Neural progenitor cell (in vitro differentiated cells): ENCODE data around the gene PIAS1. TPM values are rescaled to one million over a fixed set of nuclear protein-coding genes. Genes with fewer than 3 reads are reported as not detected.

ENCODE experiments used
- DNase-seq: peaks from one replicate; pipeline ENCODE4 v3.0.0-alpha.2; 2016; ENCODE audit warnings: low spot score
- H2AFZ ChIP-seq: fragments of 200-600 bp; sonication (generic); replicated peaks from 2 replicates; pipeline ENCODE4 v1.6.1; 2016; ENCODE audit warnings: antibody characterized with exemption
- H3F3A ChIP-seq: fragments of 200-600 bp; sonication (generic); 2 replicates; pipeline ENCODE4 v1.6.1; 2016; ENCODE audit warnings: antibody characterized with exemption, low read depth
- H3K27ac ChIP-seq: fragments of 200-600 bp; sonication (generic); 2 replicates; pipeline ENCODE4 v1.5.1; 2016; ENCODE audit warnings: mild to moderate bottlenecking
- H3K27me3 ChIP-seq: fragments of 200-600 bp; sonication (generic); 2 replicates; pipeline ENCODE4 v1.6.1; 2016; ENCODE audit warnings: mild to moderate bottlenecking, moderate library complexity
- H3K36me3 ChIP-seq: fragments of 200-600 bp; sonication (generic); 2 replicates; pipeline ENCODE4 v1.5.1; 2016
- H3K4me1 ChIP-seq: fragments of 200-600 bp; sonication (generic); 2 replicates; pipeline ENCODE4 v1.6.1; 2016; ENCODE audit warnings: mixed run types
- H3K4me2 ChIP-seq: fragments of 200-600 bp; sonication (generic); 2 replicates; pipeline ENCODE4 v1.6.1; 2016
- H3K4me3 ChIP-seq: fragments of 200-600 bp; sonication (generic); 2 replicates; pipeline ENCODE4 v1.5.1; 2016
- H3K79me2 ChIP-seq: fragments of 200-600 bp; sonication (generic); 2 replicates; pipeline ENCODE4 v1.6.1; 2016; ENCODE audit warnings: low read depth
- H3K9ac ChIP-seq: fragments of 200-600 bp; sonication (generic); 2 replicates; pipeline ENCODE4 v1.6.1; 2016
- H3K9me3 ChIP-seq: fragments of 200-600 bp; sonication (generic); 2 replicates; pipeline ENCODE4 v1.5.1; 2016; ENCODE audit warnings: low read depth
- H4K20me1 ChIP-seq: fragments of 200-600 bp; sonication (generic); 2 replicates; pipeline ENCODE4 v1.6.1; 2016; ENCODE audit warnings: low read depth
- H3K27ac Mint-ChIP-seq: 3 replicates; pipeline ENCODE4 v1.8.0; 2021; ENCODE audit warnings: mixed read lengths
- H3K27me3 Mint-ChIP-seq: 2 replicates; pipeline ENCODE4 v1.8.0; 2022; ENCODE audit warnings: low read depth, mild to moderate bottlenecking, inconsistent platforms, moderate library complexity, mixed read lengths; ENCODE audit not compliant: insufficient read depth
- H3K36me3 Mint-ChIP-seq: 3 replicates; pipeline ENCODE4 v1.8.0; 2021; ENCODE audit warnings: mixed read lengths
- H3K4me1 Mint-ChIP-seq: 3 replicates; pipeline ENCODE4 v1.8.0; 2021; ENCODE audit warnings: mixed read lengths
- H3K4me3 Mint-ChIP-seq: 3 replicates; pipeline ENCODE4 v1.8.0; 2021; ENCODE audit warnings: mild to moderate bottlenecking, moderate library complexity, mixed read lengths
- H3K9me3 Mint-ChIP-seq: 3 replicates; pipeline ENCODE4 v1.8.0; 2020; ENCODE audit warnings: mixed read lengths
- EZH2 ChIP-seq: fragments of 200-600 bp; sonication (generic); IDR thresholded peaks from 2 replicates; pipeline ENCODE4 v1.6.1; 2017; ENCODE audit warnings: antibody characterized with exemption, mild to moderate bottlenecking, moderate library complexity
- EZH2phosphoT487 ChIP-seq: fragments of 200-600 bp; sonication (generic); IDR thresholded peaks from 2 replicates; pipeline ENCODE4 v1.6.1; 2017; ENCODE audit warnings: antibody characterized with exemption
- total RNA-seq: library from RNA; depleted of rRNA; stranded (reverse); fragments of >200 nt; gene quantifications from 2 replicates; pipeline ENCODE4 v1.2.3, GENCODE V29; 2015; ENCODE audit warnings: low replicate concordance
- TF ChIP-seq, protein P1 (sequence below): fragments of 200-600 bp; sonication (generic); IDR thresholded peaks from 2 replicates; pipeline ENCODE4 v1.5.1; 2017; ENCODE audit warnings: antibody characterized with exemption, mild to moderate bottlenecking

Gene PIAS1
- total RNA-seq, 1 donor from 2014 or later, result 34.6 TPM

GRCh38 chr15:68218331-68218730, 164.2 kb downstream of the PIAS1 start:
- Mint-ChIP-seq H3K9me3 (peaks cover 7% of the 10 kb centered on the region), H3K36me3 (peaks cover 28% of the 10 kb centered on the region), H3K27ac (no peak overlapping the region), H3K27me3 (peaks cover 2% of the 10 kb centered on the region), H3K4me1 (peaks cover 3% of the 10 kb centered on the region), H3K4me3 (no peak overlapping the region)
- Histone ChIP-seq H3K27ac (no peak overlapping the region), H3K4me1 (no peaks in the 10 kb centered on the region), H4K20me1 (peaks cover 7% of the 10 kb centered on the region), H3K9me3 (no peaks in the 10 kb centered on the region), H3F3A (no peaks in the 10 kb centered on the region), H3K4me2 (no peak overlapping the region), H3K36me3 (no peaks in the 10 kb centered on the region), H3K27me3 (no peaks in the 10 kb centered on the region), H2AFZ (no peak overlapping the region), H3K4me3 (no peak overlapping the region), H3K9ac (no peak overlapping the region), H3K79me2 (peaks cover 70% of the 10 kb centered on the region)
- no peak for DNase-seq
- TF ChIP-seq EZH2 (no peak), EZH2phosphoT487 (no peak)
- TF ChIP-seq, protein P1, sequence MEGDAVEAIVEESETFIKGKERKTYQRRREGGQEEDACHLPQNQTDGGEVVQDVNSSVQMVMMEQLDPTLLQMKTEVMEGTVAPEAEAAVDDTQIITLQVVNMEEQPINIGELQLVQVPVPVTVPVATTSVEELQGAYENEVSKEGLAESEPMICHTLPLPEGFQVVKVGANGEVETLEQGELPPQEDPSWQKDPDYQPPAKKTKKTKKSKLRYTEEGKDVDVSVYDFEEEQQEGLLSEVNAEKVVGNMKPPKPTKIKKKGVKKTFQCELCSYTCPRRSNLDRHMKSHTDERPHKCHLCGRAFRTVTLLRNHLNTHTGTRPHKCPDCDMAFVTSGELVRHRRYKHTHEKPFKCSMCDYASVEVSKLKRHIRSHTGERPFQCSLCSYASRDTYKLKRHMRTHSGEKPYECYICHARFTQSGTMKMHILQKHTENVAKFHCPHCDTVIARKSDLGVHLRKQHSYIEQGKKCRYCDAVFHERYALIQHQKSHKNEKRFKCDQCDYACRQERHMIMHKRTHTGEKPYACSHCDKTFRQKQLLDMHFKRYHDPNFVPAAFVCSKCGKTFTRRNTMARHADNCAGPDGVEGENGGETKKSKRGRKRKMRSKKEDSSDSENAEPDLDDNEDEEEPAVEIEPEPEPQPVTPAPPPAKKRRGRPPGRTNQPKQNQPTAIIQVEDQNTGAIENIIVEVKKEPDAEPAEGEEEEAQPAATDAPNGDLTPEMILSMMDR, result no peak

DNA sequence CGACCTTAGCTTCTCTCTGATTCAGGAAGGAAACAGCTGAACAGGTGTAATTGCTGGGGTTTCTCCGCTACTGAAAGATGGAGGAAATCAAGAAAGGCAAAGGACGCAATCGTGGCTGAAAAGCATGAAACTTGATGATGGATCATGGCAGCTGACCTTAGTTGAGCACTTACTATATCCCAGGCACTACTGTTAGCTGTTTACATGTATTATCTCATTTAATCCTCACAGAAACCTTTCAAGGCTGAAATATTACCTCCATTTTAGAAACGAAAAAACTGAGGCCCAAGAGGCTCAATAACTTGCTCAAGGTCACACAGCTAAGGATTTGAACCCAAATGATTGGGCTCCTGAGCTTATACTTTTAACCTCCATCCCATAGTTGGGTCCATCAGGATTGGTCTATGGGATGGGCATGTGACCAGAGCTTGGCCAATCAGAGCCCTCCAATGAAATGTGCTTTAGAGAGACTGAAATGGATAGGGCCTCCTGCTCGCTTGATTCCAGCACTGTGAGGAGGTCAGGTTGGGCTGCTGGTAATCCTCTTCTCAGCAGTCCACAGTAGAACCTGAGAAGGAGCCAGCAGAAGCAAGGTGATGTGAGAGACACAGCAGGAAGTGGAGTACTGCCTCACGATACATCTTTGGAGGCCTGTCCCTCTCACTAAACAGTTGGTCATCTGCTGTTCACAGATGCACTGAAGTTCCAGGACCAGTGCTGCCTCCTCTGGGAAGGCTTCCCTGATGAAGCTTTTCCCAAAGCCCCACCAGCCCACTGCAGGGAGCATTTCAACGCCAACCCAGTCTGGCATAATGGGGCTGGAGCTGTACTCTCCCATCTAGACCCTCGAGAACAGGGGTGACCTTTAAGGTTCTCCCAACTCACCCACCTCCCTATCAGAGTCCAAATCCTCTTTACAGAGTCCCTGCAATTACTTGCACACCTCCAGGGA, 165.0 kb downstream of the PIAS1 start:
- no peaks in the 10 kb centered on the region for H3K4me1 ChIP-seq
- no peak for DNase-seq
- peaks cover 8% of the 10 kb centered on the region for H3K9me3 Mint-ChIP-seq

DNA sequence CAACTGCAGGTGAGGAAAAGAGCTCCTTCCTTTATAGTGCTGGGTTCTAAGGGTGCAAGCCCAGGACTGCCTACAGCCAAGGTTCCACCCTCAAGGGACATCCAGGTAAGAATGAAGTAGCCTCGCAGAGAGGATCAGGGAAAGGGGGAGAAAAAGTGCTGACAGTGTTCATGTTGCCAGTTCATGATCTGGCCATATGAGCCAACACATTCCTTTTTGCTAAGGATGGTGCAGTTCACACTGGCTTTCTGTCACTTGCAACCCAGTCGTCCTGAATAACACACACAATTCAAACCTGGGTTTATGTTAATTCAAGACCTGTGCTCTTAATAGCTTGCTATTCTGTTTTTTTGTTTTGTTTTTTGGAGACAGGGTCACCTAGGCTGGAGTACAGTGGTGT, 166.4 kb downstream of the PIAS1 start:
- H3K4me2 ChIP-seq, result no peak overlapping the region
- no peak for DNase-seq
- peaks cover 31% of the 10 kb centered on the region for H3K36me3 Mint-ChIP-seq
- no peak overlapping the region for H3K27ac Mint-ChIP-seq
- H3K9ac ChIP-seq, result no peak overlapping the region
- H3K27me3 Mint-ChIP-seq, result peaks cover 2% of the 10 kb centered on the region
- H3K4me3 Mint-ChIP-seq, result no peak overlapping the region
- H3K36me3 ChIP-seq, result no peaks in the 10 kb centered on the region
- H3K27ac ChIP-seq, result no peak overlapping the region
- no peak overlapping the region for H3K4me3 ChIP-seq
- H3F3A ChIP-seq, result no peaks in the 10 kb centered on the region
- H3K27me3 ChIP-seq, result no peaks in the 10 kb centered on the region
- H3K9me3 ChIP-seq, result no peaks in the 10 kb centered on the region
- H2AFZ ChIP-seq, result no peak overlapping the region
- TF ChIP-seq EZH2, result no peak
- TF ChIP-seq, protein P1, result no peak
- TF ChIP-seq EZH2phosphoT487, result no peak
- peaks cover 9% of the 10 kb centered on the region for H3K4me1 Mint-ChIP-seq
- peaks cover 8% of the 10 kb centered on the region for H3K9me3 Mint-ChIP-seq
- no peaks in the 10 kb centered on the region for H3K4me1 ChIP-seq
- no peaks in the 10 kb centered on the region for H4K20me1 ChIP-seq
- H3K79me2 ChIP-seq, result peaks cover 76% of the 10 kb centered on the region

More for the DNA sequence above, 165.0 kb downstream of the PIAS1 start:
- Mint-ChIP-seq H3K27me3 (peaks cover 2% of the 10 kb centered on the region), H3K36me3 (peaks cover 29% of the 10 kb centered on the region), H3K4me3 (no peak overlapping the region), H3K27ac (no peak overlapping the region), H3K4me1 (peaks cover 3% of the 10 kb centered on the region)
- H3K79me2 ChIP-seq, result peaks cover 76% of the 10 kb centered on the region
- TF ChIP-seq EZH2phosphoT487 (no peak), EZH2 (no peak)
- TF ChIP-seq, protein P1, result no peak
- no peaks in the 10 kb centered on the region for H3K27me3 ChIP-seq
- no peaks in the 10 kb centered on the region for H3K9me3 ChIP-seq
- H3K9ac ChIP-seq, result no peak overlapping the region
- no peak overlapping the region for H3K4me3 ChIP-seq
- no peak overlapping the region for H3K27ac ChIP-seq
- H4K20me1 ChIP-seq, result peaks cover 2% of the 10 kb centered on the region
- H3K36me3 ChIP-seq, result no peaks in the 10 kb centered on the region
- H3K4me2 ChIP-seq, result no peak overlapping the region
- no peaks in the 10 kb centered on the region for H3F3A ChIP-seq
- no peak overlapping the region for H2AFZ ChIP-seq
